ENCODE results near the gene PGS1. TPM values are rescaled to one million over a fixed set of nuclear protein-coding genes. Genes with fewer than 3 reads are reported as not detected.

Gene PGS1
- total RNA-seq, 1 experiment from 2014 or later = 25.7 TPM

GRCh38 chr17:78397681-78398101 lies 19.2 kb downstream of the PGS1 start:
- peaks cover 82% of the 10 kb centered on the region for H3K36me3 Mint-ChIP-seq (ENCODE audit: insufficient read depth, unreplicated experiment)
- H3K9me3 Mint-ChIP-seq (ENCODE audit: unreplicated experiment) = no peaks in the 10 kb centered on the region
- POLR2A ChIA-PET = no interaction called here

GRCh38 chr17:78398390-78398789 lies 19.9 kb downstream of the PGS1 start:
- no TSS peak for BruUV-seq (replicated peaks)
- POLR2A ChIA-PET = no interaction called here
- Mint-ChIP-seq H3K36me3 (ENCODE audit: insufficient read depth, unreplicated experiment) (peaks cover 84% of the 10 kb centered on the region), H3K4me1 (ENCODE audit: insufficient read depth, unreplicated experiment) (no peaks in the 10 kb centered on the region), H3K27ac (ENCODE audit: low read depth, unreplicated experiment) (no peak overlapping the region), H3K4me3 (ENCODE audit: unreplicated experiment) (no peak overlapping the region), H3K27me3 (ENCODE audit: insufficient read depth, unreplicated experiment) (no peaks in the 10 kb centered on the region), H3K9me3 (ENCODE audit: unreplicated experiment) (no peaks in the 10 kb centered on the region)
- CTCF ChIA-PET = interaction anchor here (0.7 kb wide), 1 partner anchor 90 kb away, joined by 3 read pairs; no protein-coding TSS in a partner anchor
- intact Hi-C loops (cut with micrococcal nuclease) = no loop called here
- no peak for DNase-seq (ENCODE audit: unreplicated experiment)
- TF ChIP-seq CTCF (IDR thresholded peaks at IDR 0.05; ENCODE audit: unreplicated experiment) = no peak

More at GRCh38 chr17:78397681-78398101, 19.2 kb downstream of the PGS1 start:
- intact Hi-C loops (cut with micrococcal nuclease) = no loop called here
- Mint-ChIP-seq H3K27ac (ENCODE audit: low read depth, unreplicated experiment) (no peak overlapping the region), H3K27me3 (ENCODE audit: insufficient read depth, unreplicated experiment) (no peaks in the 10 kb centered on the region), H3K4me1 (ENCODE audit: insufficient read depth, unreplicated experiment) (no peaks in the 10 kb centered on the region), H3K4me3 (ENCODE audit: unreplicated experiment) (no peak overlapping the region)
- no peak for DNase-seq (ENCODE audit: unreplicated experiment)
- CTCF ChIA-PET = interaction anchor here (1.2 kb wide), 1 partner anchor 25 kb away, joined by 3 read pairs; no protein-coding TSS in a partner anchor
- no peak for TF ChIP-seq CTCF (IDR thresholded peaks at IDR 0.05; ENCODE audit: unreplicated experiment)
- BruUV-seq (replicated peaks) = no TSS peak

DNA sequence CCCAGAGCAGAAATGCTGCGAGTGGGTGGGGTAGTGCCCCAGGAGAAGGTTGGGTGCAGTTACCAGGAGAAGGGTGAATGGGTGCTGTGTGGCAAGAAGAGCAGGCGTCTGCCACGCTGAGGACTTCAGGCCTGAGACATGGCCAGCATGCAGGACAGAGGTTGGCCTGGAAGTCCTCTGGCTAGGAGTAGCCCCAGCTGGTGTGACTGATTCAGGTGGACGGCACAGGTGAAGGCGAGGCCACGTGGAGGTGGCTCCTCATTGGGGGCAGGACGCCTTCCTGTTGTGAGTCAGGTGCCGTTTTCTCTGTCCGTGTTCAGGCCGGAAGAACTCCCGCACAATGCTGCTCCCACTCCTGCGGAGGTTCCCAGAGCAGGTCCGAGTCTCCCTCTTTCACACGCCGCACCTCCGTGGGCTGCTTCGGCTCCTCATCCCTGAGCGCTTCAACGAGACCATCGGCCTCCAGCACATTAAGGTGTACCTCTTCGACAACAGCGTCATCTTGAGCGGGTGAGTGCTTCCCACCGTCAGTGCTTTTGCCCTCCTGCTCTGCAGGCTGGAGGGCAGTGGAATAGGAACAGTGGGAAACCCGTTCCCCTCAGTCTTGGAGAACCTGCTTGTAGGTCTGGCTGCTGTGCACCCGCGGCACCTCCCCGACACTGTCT lies 20.7 kb downstream of the PGS1 start:
- H3K27ac Mint-ChIP-seq (ENCODE audit: low read depth, unreplicated experiment) = no peak overlapping the region

More for the DNA sequence above, 20.7 kb downstream of the PGS1 start:
- BruUV-seq (replicated peaks) = no TSS peak
- no peaks in the 10 kb centered on the region for H3K27me3 Mint-ChIP-seq (ENCODE audit: insufficient read depth, unreplicated experiment)
- POLR2A ChIA-PET = interaction anchor here (1.1 kb wide), 1 partner anchor 23 kb away, joined by 3 read pairs; no protein-coding TSS in a partner anchor
- TF ChIP-seq CTCF (IDR thresholded peaks at IDR 0.05; ENCODE audit: unreplicated experiment) = no peak
- intact Hi-C loops (cut with micrococcal nuclease) = no loop called here
- peaks cover 84% of the 10 kb centered on the region for H3K36me3 Mint-ChIP-seq (ENCODE audit: insufficient read depth, unreplicated experiment)
- CTCF ChIA-PET = interaction anchor here (0.7 kb wide), 1 partner anchor 89 kb away, joined by 3 read pairs; no protein-coding TSS in a partner anchor
- no peaks in the 10 kb centered on the region for H3K4me1 Mint-ChIP-seq (ENCODE audit: insufficient read depth, unreplicated experiment)
- no peak overlapping the region for H3K4me3 Mint-ChIP-seq (ENCODE audit: unreplicated experiment)
- no peaks in the 10 kb centered on the region for H3K9me3 Mint-ChIP-seq (ENCODE audit: unreplicated experiment)
- no peak for DNase-seq (ENCODE audit: unreplicated experiment)
